ENCODE data around the gene ING5.

The ING5 gene

GRCh38 chr2:241689306-241689705 is 12.5 kb upstream of the ING5 start:
- peaks cover 5% of the 10 kb centered on the region for H3K36me3 ChIP-seq
- TF ChIP-seq CTCF (IDR thresholded peaks at IDR 0.05), result no peak
- H3K9me3 ChIP-seq, result no peaks in the 10 kb centered on the region
- H3K27me3 ChIP-seq, result no peaks in the 10 kb centered on the region
- peaks cover 22% of the 10 kb centered on the region in 2 experiments for H3K4me1 ChIP-seq (ENCODE audit: control insufficient read depth in 1 of 2, insufficient read depth in 1 of 2, low read depth in 1 of 2, low read length in 1 of 2)
- H3K27ac ChIP-seq, result no peak overlapping the region
- no peak overlapping the region for H3K4me3 ChIP-seq (ENCODE audit: low read depth in 1 of 2, low read length in 1 of 2)

DNA sequence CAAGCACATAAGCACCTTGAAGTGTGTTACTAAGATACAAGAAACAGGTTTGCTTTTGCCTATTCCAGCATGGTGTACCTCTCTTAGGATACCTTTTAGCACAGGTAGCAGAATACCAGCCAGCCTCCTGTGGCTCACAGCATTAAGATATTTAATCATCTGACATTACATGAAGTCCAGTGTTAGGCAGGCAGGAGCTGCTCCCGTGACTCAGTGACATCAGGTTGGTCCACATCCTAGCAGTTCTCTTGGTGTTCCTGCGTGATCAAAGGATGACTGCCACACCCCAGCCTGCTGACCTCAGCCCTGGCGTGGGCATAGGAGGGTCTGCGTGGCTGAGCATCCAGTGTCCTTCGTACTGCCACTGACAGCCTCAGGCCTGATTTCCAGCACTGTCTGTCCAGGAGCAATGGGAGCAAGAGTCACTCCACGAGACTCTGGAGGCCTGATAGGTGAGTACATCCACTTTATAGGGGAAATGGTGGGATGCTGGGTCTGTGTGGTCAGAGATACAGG is 11.6 kb upstream of the ING5 start:
- no peak for TF ChIP-seq CTCF (IDR thresholded peaks at IDR 0.05)
- H3K4me1 ChIP-seq (ENCODE audit: control insufficient read depth in 1 of 2, insufficient read depth in 1 of 2, low read depth in 1 of 2, low read length in 1 of 2), result peaks cover 22 to 24% of the 10 kb centered on the region in 2 experiments
- H3K4me3 ChIP-seq (ENCODE audit: low read depth in 1 of 2, low read length in 1 of 2), result no peak overlapping the region
- H3K36me3 ChIP-seq, result peaks cover 5% of the 10 kb centered on the region
- no peak overlapping the region for H3K27ac ChIP-seq
- no peaks in the 10 kb centered on the region for H3K27me3 ChIP-seq
- H3K9me3 ChIP-seq, result no peaks in the 10 kb centered on the region

DNA sequence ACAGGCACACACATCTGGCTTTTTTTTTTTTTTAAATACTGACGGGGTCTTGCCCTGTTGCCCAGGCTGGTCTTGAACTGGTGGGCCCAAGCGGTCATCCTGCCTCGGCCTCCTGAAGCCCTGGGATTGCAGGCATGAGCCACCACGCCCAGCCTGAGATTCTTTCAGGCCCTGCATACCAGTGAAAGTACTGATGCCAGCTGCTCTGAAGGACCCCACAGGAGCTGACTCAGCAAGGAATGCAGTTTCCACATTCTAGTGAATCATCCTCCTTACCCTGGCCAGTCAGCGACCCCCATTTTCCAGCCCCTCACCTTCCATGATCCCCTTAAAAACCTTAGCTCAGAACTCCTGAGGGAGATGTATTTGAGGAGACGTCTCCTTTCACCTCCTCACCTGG is 9.4 kb upstream of the ING5 start:
- Histone ChIP-seq H3K27me3 (no peaks in the 10 kb centered on the region), H3K36me3 (peaks cover 5% of the 10 kb centered on the region), H3K9me3 (no peaks in the 10 kb centered on the region), H3K27ac (no peak overlapping the region), H3K4me3 (ENCODE audit: low read depth in 1 of 2, low read length in 1 of 2) (no peak overlapping the region), H3K4me1 (ENCODE audit: control insufficient read depth in 1 of 2, insufficient read depth in 1 of 2, low read depth in 1 of 2, low read length in 1 of 2) (peaks cover 9 to 11% of the 10 kb centered on the region in 2 experiments)
- TF ChIP-seq CTCF (IDR thresholded peaks at IDR 0.05), result no peak

DNA sequence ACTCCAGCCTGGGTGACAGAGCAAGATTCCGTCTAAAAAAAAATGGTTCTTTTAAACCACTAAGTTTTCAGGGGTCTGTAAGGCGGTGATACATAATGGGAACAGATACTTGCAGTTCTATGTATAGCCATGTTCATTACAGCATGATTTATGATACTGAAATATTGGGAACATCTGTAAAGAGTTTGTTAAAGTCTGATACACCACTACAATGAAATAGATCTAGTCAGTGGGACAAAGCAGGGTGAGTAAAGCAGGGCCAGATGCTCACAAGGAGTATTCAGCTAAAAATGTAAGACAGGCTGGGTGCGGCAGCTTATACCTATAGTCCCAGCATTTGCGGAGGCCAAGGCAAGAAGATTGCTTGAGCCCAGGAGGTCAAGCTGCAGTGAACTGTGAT is 6.2 kb upstream of the ING5 start:
- Histone ChIP-seq H3K27me3 (no peaks in the 10 kb centered on the region), H3K4me3 (ENCODE audit: low read depth in 1 of 2, low read length in 1 of 2) (no peak overlapping the region), H3K9me3 (no peaks in the 10 kb centered on the region), H3K4me1 (ENCODE audit: control insufficient read depth in 1 of 2, insufficient read depth in 1 of 2, low read depth in 1 of 2, low read length in 1 of 2) (peaks cover 0 to 3% of the 10 kb centered on the region in 2 experiments), H3K36me3 (no peaks in the 10 kb centered on the region), H3K27ac (no peak overlapping the region)
- TF ChIP-seq CTCF (IDR thresholded peaks at IDR 0.05), result no peak

DNA sequence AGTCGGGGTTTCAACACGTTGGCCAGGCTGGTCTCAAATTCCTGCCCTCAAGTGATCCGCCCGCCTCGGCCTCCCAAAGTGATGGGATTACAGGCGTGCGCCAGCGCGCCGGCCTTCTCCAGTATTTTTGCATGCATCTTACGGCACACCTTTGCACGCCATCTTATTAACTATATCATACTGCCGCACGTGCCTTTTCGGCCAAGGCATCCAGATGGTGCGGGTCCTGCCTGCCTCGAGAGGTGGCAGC is 765 bp upstream of the ING5 start:
- H3K36me3 ChIP-seq, result peaks cover 7% of the 10 kb centered on the region
- TF ChIP-seq CTCF (IDR thresholded peaks at IDR 0.05), result peak; percentile 55
- H3K4me3 ChIP-seq (ENCODE audit: low read depth in 1 of 2, low read length in 1 of 2), result peak overlapping the region; percentile 80 to 92
- no peaks in the 10 kb centered on the region for H3K27me3 ChIP-seq
- no peaks in the 10 kb centered on the region for H3K9me3 ChIP-seq
- peaks cover 16 to 17% of the 10 kb centered on the region in 2 experiments for H3K4me1 ChIP-seq (ENCODE audit: control insufficient read depth in 1 of 2, insufficient read depth in 1 of 2, low read depth in 1 of 2, low read length in 1 of 2)
- peak overlapping the region; percentile 87 for H3K27ac ChIP-seq

Measured in neutrophil (primary cell).